ENCODE measurements around the gene VMAC.

The VMAC gene

DNA sequence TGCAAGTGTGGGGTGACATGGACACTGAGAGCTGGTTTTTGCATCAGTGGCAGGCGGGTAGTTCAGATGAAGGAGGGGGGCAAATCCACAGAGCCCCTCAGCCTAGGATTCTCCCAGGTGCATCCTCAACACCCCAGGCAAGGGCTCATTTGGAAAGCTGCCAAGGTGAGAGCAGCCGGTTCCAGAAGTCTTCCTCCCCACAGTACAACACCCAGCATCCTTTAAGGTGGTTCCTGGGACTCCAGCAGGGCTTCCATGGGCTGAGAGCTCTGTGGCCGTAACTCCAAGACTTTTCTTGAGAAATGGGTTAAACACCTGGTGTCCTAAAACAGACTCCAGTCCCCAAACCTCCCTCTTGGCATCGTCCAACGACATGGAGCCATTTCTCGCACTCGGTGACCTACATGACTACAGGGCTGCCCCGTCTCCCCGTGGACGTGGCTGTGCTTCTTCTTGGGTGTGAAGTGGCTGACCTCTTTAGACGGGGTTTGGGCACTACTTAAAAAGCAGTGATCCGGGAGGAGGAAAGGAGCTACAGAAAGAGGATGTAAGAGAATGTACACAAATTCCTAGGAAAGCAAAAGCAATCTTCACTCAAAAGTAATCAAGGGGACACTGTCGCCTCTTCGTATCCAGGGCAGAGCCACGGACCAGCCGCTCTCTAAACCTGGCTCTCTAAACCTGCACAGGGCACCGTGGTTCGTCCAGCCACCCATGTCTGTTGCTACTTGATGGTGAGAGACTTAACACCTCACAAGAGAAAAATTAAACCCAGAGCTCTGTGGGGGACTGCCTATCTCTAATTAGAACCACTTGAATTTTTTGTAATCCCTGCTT, 47.7 kb downstream of the VMAC start:
- DNase-seq (ENCODE audit: low read depth, low spot score), result no peak

DNA sequence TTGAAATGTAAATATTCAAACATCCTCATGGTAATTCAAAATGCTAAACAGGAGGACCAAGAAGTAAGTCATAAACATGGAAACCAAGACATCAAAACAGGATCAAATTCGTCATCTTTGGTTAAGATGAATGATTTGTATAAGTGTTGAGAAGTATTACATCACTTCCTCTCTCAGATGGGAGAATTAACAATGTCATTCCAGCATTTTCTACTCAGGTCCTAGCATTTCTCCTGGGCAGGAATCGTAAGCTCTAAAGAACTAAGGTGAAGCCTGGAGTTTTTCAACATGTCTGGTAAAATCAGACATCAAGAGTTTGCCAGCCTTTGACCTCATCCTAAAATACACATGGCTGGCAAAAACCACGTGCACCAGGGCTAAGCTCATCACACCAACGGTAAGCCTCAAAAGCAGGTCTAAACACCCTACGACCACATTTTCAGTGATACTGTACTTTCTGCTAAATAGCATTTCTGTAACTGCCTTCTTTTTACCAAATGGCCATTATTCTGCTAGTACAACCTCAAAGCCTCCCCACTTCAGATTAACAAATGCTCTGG, 48.4 kb downstream of the VMAC start:
- no peak for DNase-seq (ENCODE audit: low read depth, low spot score)

DNA sequence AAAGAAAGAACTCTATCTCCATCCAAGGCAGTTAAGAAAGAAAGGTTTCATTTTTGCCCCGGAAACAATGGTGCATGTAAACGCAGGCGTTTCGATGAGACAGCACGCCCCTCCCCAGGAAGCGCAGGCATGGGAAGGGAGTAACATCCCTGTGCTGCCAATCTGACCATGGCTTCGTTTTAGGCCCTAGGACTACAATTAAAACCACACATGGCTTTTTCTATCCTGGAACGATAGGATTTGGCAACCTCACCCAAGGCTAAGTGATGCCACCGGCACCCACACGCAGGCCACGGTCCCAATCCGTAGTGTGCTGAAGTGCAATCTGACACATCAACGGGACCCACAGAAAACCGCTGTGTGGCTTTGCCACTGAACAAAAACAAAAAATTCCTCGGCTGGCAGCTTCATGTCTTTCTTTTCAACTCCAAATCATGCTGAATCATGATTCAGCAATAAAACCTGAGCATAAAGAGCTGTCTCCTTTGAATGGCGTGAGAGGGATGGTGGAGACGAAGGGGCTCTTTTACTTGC, 49.1 kb downstream of the VMAC start:
- no peak for DNase-seq (ENCODE audit: low read depth, low spot score)

DNA sequence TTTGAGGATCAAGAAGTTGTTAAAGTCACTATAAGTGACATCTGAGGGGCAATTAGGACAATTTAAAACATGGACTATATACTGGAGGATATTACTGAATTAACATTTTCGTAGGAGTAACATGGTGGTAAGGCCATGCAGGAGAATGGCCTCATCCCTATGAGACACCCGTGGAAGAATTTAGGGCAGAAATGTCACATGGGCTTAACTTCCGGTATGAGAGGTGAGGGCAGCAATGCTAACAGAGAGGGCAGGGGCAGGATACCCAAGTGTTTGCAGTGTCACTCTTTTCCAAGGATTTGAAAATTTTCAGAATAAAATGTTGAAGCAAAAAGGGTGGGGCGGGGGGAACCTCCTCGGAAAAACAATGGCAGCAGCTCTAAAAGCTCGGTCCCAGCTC, 49.6 kb downstream of the VMAC start:
- DNase-seq (ENCODE audit: low read depth, low spot score), result no peak

DNA sequence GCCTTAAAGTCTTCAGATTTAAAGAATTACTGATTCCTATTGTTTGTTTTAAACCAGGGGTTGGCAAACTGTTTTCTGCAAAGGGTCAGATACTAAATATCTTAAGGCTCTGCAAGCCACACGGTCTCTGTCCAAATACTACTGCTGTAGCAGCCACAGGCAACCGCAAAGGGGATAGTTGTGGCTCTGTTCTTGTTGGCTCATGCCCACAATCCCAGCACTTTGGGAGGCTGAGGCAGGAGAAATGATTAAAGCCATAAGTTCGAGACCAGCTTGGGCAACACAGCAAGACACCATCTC, 50.9 kb downstream of the VMAC start:
- no peak for DNase-seq (ENCODE audit: low read depth, low spot score)

DNA sequence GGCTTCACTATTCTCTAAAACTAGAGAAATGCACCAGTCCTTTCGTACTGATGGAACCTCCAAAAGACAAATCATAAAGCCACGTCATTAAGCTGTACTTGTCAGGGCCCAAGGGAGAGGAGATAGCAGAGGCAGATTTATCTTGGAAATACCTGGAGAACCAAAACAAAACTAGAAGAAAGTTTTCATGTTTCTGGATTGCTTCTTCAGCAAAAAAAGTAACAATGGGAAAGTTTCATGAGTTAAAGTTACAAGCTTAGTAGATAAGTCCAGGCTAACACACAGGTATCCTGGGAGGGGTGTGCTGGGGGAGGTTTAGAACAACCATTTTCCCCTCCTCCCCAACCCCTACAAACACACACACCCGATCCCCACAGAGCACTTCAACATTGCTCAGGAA, 51.7 kb downstream of the VMAC start:
- DNase-seq (ENCODE audit: low read depth, low spot score), result no peak

DNA sequence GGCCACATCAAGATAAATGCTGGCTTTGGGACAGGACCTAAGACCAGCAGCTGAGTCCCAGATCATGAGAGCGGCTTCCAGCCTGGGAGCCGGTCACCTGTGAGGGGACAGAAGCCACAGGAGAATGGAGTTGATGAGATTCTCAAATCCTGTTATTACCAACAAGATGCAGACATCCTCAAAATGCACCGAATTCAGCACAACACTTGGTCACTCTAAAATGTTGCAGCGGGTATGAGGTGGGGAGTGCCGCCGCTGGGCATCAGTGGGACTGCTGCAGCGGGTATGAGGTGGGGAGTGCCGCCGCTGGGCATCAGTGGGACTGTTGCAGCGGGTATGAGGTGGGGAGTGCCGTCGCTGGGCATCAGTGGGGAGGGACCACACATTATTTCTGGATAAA, 52.1 kb downstream of the VMAC start:
- DNase-seq (ENCODE audit: low read depth, low spot score), result no peak

DNA sequence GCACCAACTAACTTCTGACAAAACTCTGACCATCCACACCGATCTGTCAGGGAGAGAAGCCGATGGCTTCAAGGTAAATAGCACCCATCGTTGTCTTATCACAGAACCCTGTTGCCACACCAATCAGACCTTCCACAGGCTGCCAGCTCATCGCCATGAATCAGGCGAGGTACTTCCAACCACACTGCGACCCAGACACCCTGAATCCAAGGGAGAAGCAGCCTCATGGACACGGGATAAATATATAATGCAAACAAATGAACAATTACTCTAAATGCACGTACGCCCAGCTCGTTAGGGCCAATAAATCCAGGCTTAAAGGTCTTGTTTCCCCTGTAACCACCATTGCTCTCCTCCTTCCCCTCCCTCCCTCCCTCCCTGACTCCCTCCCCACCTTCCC, 52.5 kb downstream of the VMAC start:
- DNase-seq (ENCODE audit: low read depth, low spot score), result no peak

DNA sequence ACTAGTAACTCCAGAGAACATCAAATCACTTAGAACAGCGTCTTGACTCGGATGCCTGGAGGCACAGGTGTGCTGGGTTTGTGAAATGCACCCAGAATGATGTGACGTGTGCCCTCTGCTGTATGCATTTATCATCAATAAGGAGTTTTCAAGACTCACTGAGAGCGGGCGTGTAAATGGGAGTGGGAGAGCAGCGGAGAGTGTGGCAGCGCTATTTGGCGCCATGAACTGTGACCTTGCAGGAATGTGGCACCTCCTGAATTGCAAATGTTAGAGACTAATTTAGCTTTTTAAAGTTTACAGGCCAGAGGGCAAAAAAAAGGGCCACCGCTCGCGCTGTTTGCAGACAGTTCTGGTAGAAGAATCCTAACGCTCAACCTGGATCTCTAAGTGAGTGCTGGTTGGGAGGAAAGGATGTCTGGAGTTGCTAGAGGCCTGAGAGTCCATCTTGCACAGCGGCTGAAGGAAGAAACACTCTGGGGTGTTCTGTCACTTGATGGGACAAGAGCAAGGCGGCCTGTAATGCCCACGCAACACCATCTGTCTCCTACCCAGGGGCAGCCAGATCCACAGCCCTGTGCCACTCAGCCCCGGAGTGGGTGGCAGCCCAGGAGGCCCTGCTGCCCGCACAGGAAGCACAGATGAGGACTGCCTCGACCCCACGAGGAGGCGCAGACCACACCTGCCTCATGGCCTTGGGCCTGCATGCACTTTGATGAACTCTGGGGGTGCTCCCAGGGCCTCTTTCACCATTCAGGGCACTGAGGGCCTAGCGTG, 53.6 kb downstream of the VMAC start:
- no peak for DNase-seq (ENCODE audit: low read depth, low spot score)

DNA sequence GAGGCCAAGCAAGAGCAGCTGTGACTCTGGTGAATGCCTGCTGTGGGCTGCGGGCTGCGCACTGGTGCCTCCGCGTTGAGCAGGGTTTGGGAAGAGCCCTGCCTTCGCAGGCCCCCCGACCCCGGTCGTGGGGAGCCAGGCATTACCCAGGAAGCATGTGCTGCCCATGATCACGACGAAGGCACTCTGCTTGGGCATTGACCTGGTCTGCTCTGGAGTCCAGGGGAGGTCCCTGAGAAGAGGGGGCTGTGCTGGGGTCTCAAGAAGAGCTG, 54.1 kb downstream of the VMAC start:
- DNase-seq (ENCODE audit: low read depth, low spot score), result no peak

DNA sequence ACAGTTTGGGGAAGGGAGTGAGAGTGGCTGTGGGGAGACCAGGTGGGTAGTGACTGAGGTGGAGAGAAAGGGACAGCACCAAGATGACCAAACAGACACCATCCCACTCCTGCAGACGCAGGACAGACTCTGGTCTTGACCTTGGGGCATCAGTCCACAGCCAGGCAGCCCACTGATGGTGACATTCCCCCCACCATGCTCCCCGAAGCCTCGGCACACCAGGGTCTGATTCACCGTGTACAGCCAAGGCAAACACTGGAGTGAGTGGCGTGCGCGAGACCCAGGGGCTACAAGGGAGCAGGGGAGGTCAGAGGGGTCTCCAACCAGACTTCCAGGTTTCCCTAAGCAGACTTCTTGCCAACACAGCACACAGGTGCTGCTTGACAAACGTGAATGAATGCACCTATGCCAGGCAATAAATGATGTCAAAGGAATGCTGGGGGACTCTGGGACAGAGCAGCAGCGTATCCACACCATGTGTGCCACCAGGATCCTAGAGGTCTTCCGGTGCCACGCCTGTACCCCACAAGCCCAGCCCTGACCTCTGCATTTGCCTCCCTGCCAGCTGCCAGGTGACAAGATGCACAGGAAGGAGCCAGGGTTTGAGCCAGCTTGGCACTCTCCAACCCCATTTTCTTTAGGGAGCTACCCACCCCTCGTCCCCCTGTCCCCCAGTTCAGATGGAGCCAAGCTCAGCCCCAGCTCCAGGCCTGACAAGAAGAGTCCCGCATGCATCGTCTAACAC, 54.8 kb downstream of the VMAC start:
- DNase-seq (ENCODE audit: low read depth, low spot score), result no peak

Measured in activated naive CD8-positive, alpha-beta T cell treated with anti-CD3 and anti-CD28 coated beads, Interleukin-2, amount 50 U/mL, for 16 hours (primary cell).